K562 (cell line): Measurements from ENCODE around the gene IL10RB. TPM values are rescaled to one million over a fixed set of nuclear protein-coding genes. Genes with fewer than 3 reads are reported as not detected.

Experiments
- ATAC-seq: fragments of 200-7000 bp; cut with Tn5 transposase; 3 replicates; pipeline ENCODE4 v1.9.1; 2020; ENCODE audit warnings: moderate library complexity
- BruUV-seq: library from RNA; stranded (reverse); fragments of 400-500 nt; replicated peaks from 2 replicates; lab custom pipeline; 2021; lab: Mats Ljungman, UMichigan
- CTCF ChIA-PET: fragments of 300-600 bp; formaldehyde crosslinking; extraction: SDS; loops from one replicate; lab custom pipeline; 2021; ENCODE audit warnings: low intra/inter-chr PET ratio; lab: Yijun Ruan, JAX
- POLR2A ChIA-PET: fragments of 300-600, 350-650 bp; sonication (Branson Sonifier 250); formaldehyde crosslinking; extraction: SDS; loops from one replicate; lab custom pipeline; 2021; ENCODE audit warnings: antibody characterized with exemption, inconsistent platforms; lab: Yijun Ruan, JAX
- DNase-seq, 4 experiments: peaks; one replicate each; pipeline versions ENCODE4 v3.0.0 to v3.0.0-alpha.2; 2011 to 2018; ENCODE audit warnings: low spot score in 3 of 4, mixed read lengths in 3 of 4; ENCODE audit errors: extremely low read depth in 1 of 4
- FAIRE-seq: peaks from 2 replicates; lab custom pipeline; 2011; peaks lifted over from hg19 to GRCh38; lab: Jason Lieb, UNC
- H2AFZ ChIP-seq: 2 replicates; pipeline ENCODE4 v1.6.0; 2011; ENCODE audit warnings: low read depth, low read length, control low read depth, inconsistent platforms
- H3K27ac ChIP-seq: fragments of 200-600 bp; 3 replicates; pipeline ENCODE4 v1.8.0; 2011; ENCODE audit warnings: low read depth, mild to moderate bottlenecking, control low read depth, inconsistent platforms, low read length, moderate library complexity, mixed read lengths; ENCODE audit errors: extremely low read depth
- H3K27me3 ChIP-seq, 2 experiments: fragments of 300-600 bp in 1 of 2; 2 replicates in 1 of 2; 3 replicates in 1 of 2; pipeline versions ENCODE4 v1.6.0 to v1.8.0; 2011; ENCODE audit warnings: inconsistent platforms in 2 of 2, low read length in 2 of 2, mild to moderate bottlenecking in 1 of 2, mixed read lengths in 1 of 2, moderate library complexity in 1 of 2; ENCODE audit not compliant: control insufficient read depth in 2 of 2, insufficient read depth in 2 of 2
- H3K36me3 ChIP-seq: fragments of 300-600 bp; 3 replicates; pipeline ENCODE4 v1.8.0; 2011; ENCODE audit warnings: mild to moderate bottlenecking, low read length, inconsistent platforms; ENCODE audit not compliant: control insufficient read depth, insufficient read depth
- H3K4me1 ChIP-seq, 2 experiments: fragments of 200-600 bp in 1 of 2; replicated peaks in 1 of 2; 2 replicates in 1 of 2; 3 replicates in 1 of 2; pipeline versions ENCODE4 v1.5.1 to v1.8.0; 2011; ENCODE audit warnings: inconsistent platforms in 2 of 2, low read length in 2 of 2, mild to moderate bottlenecking in 1 of 2, mixed read lengths in 1 of 2, moderate library complexity in 1 of 2; ENCODE audit not compliant: control insufficient read depth in 2 of 2, insufficient read depth in 2 of 2
- H3K4me2 ChIP-seq: 2 replicates; pipeline ENCODE4 v1.6.1; 2011; ENCODE audit warnings: low read length, control low read depth, inconsistent platforms, mixed read lengths; ENCODE audit not compliant: insufficient read depth
- H3K4me3 ChIP-seq: fragments of 200-600 bp; sonication (generic), shearing (Covaris generic); 2 replicates; pipeline ENCODE4 v1.5.1; 2016; ENCODE audit warnings: control low read depth, inconsistent platforms
- H3K79me2 ChIP-seq: fragments of 200-600 bp; 3 replicates; pipeline ENCODE4 v1.8.0; 2011; ENCODE audit warnings: low read length, inconsistent platforms; ENCODE audit not compliant: control insufficient read depth, insufficient read depth
- H3K9ac ChIP-seq, 2 experiments: 2 replicates each; pipeline versions ENCODE4 v1.6.0 to v1.6.1; 2011; ENCODE audit warnings: low read depth in 2 of 2, low read length in 2 of 2, control low read depth in 1 of 2, inconsistent platforms in 1 of 2, mild to moderate bottlenecking in 1 of 2, mixed read lengths in 1 of 2; ENCODE audit not compliant: insufficient read depth in 1 of 2
- H3K9me1 ChIP-seq: one replicate; pipeline ENCODE4 v1.6.0; 2011; ENCODE audit warnings: inconsistent platforms, mild to moderate bottlenecking, low read length, moderate library complexity; ENCODE audit not compliant: control insufficient read depth, insufficient read depth
- H3K9me3 ChIP-seq: replicated peaks from 2 replicates; pipeline ENCODE4 v1.5.1; 2011; ENCODE audit warnings: low read depth, low read length, inconsistent platforms; ENCODE audit not compliant: control insufficient read depth, insufficient read depth
- H4K20me1 ChIP-seq: replicated peaks from 2 replicates; pipeline ENCODE4 v1.6.1; 2011; ENCODE audit warnings: low read length, inconsistent platforms, mixed read lengths; ENCODE audit not compliant: control insufficient read depth, insufficient read depth
- ATF7 ChIP-seq: fragments of 450-650 bp; IDR thresholded peaks from 2 replicates; pipeline ENCODE4 v1.7.1; 2014; ENCODE audit warnings: mild to moderate bottlenecking, moderate library complexity
- BACH1 ChIP-seq: fragments of 200-800 bp; sonication (Bioruptor generic); IDR thresholded peaks from 2 replicates; pipeline ENCODE4 v1.6.1; 2016; ENCODE audit warnings: missing genetic modification characterization, missing compliant biosample characterization
- BCL6 ChIP-seq: fragments of 250-450 bp; sonication (Bioruptor Pico); IDR thresholded peaks from 2 replicates; pipeline ENCODE4 v1.4.0; 2020
- CBFA2T3 ChIP-seq: fragments of 450-650 bp; IDR thresholded peaks from 2 replicates; pipeline ENCODE4 v1.6.1; 2017
- CHD4 ChIP-seq: fragments of 200-600 bp; sonication (generic); IDR thresholded peaks from 3 replicates; pipeline ENCODE4 v1.6.1; 2012; ENCODE audit warnings: low read depth, mild to moderate bottlenecking, mixed read lengths, low read length, inconsistent platforms; ENCODE audit not compliant: insufficient read depth, insufficient replicate concordance, poor library complexity, severe bottlenecking
- DDX20 ChIP-seq: fragments of 450-650 bp; IDR thresholded peaks from 2 replicates; pipeline ENCODE4 v1.6.1; 2016; ENCODE audit warnings: missing genetic modification characterization, low read depth, mild to moderate bottlenecking, missing compliant biosample characterization, moderate library complexity
- DPF2 ChIP-seq: fragments of 450-650 bp; IDR thresholded peaks from 2 replicates; pipeline ENCODE4 v1.6.1; 2016
- EHMT2 ChIP-seq: fragments of 450-650 bp; IDR thresholded peaks from 2 replicates; pipeline ENCODE4 v1.6.1; 2018; ENCODE audit warnings: antibody characterized with exemption
- ETS2 ChIP-seq: IDR thresholded peaks from 2 replicates; pipeline ENCODE4 v1.6.1; 2016; ENCODE audit warnings: borderline replicate concordance, missing genetic modification characterization, mild to moderate bottlenecking, moderate library complexity, missing compliant biosample characterization; ENCODE audit not compliant: poor library complexity, severe bottlenecking
- GATA2 ChIP-seq: sonication (generic); formaldehyde crosslinking; IDR thresholded peaks from 2 replicates; pipeline ENCODE4 v1.4.0; 2020; ENCODE audit warnings: mild to moderate bottlenecking, missing genetic modification reagents
- HSF4 ChIP-seq: fragments of 250-450 bp; sonication (Bioruptor Pico); IDR thresholded peaks from 2 replicates; pipeline ENCODE4 v2.1.2; 2022; ENCODE audit warnings: mild to moderate bottlenecking, moderate library complexity, borderline replicate concordance
- RBM15 ChIP-seq: fragments of 200-400 bp; formaldehyde crosslinking; IDR thresholded peaks from 2 replicates; pipeline ENCODE4 v1.6.1; 2018; ENCODE audit warnings: mild to moderate bottlenecking, low read length, moderate library complexity; ENCODE audit not compliant: insufficient read depth
- SOX6 ChIP-seq: fragments of 450-650 bp; IDR thresholded peaks from 2 replicates; pipeline ENCODE4 v1.6.1; 2014; ENCODE audit warnings: mild to moderate bottlenecking
- SRSF7 ChIP-seq: fragments of 200-400 bp; formaldehyde crosslinking; optimal IDR thresholded peaks from 2 replicates; pipeline ENCODE3; 2017; ENCODE audit warnings: mild to moderate bottlenecking, low read depth, low read length
- SRSF9 ChIP-seq: fragments of 200-400 bp; formaldehyde crosslinking; IDR thresholded peaks from 2 replicates; pipeline ENCODE4 v1.6.1; 2017; ENCODE audit warnings: low read depth, low read length, borderline replicate concordance
- STAG1 ChIP-seq: sonication (generic); formaldehyde crosslinking; IDR thresholded peaks from 2 replicates; pipeline ENCODE4 v1.5.0; 2020; ENCODE audit warnings: missing genetic modification reagents, borderline replicate concordance
- TAF7 ChIP-seq: fragments of 450-650 bp; IDR thresholded peaks from 2 replicates; pipeline ENCODE4 v1.6.1; 2016; ENCODE audit warnings: missing genetic modification characterization, missing compliant biosample characterization
- TRIM24 ChIP-seq, 2 experiments: fragments of 450-650 bp; IDR thresholded peaks; 2 replicates each; pipeline ENCODE4 v1.6.1; 2016
- TRIM28 ChIP-seq: fragments of 450-650 bp; IDR thresholded peaks from 2 replicates; pipeline ENCODE4 v1.6.1; 2017
- ZNF24 ChIP-seq: fragments of 450-650 bp; IDR thresholded peaks from 2 replicates; pipeline ENCODE4 v1.6.1; 2016
- ZNF3 ChIP-seq: fragments of 250-450 bp; sonication (Bioruptor Pico); IDR thresholded peaks from 2 replicates; pipeline ENCODE4 v1.5.0; 2021; ENCODE audit warnings: mild to moderate bottlenecking, moderate library complexity
- ZNF507 ChIP-seq: conservative IDR thresholded peaks from 2 replicates; pipeline ENCODE4 v1.6.1; 2017; ENCODE audit warnings: missing genetic modification characterization, missing compliant biosample characterization
- ZNF717 ChIP-seq: fragments of 250-450 bp; sonication (Bioruptor Pico); IDR thresholded peaks from 2 replicates; pipeline ENCODE4 v1.5.0; 2021
- WGBS: fragments of 100-300 bp; shearing (Covaris generic); methylation state at CpG from one replicate; pipeline ENCODE4 v1.1.6; 2016; ENCODE audit warnings: low coverage, mixed read lengths; ENCODE audit not compliant: insufficient coverage; ENCODE audit errors: missing lambda C conversion rate; 5-methylcytosine and 5-hydroxymethylcytosine counted together
- in situ Hi-C: fragments of 300-500 bp; cut with MboI; formaldehyde crosslinking; loops from 4 replicates; pipeline ENCODE4 v1.15.0; 2018; ENCODE audit warnings: inconsistent platforms, mixed read lengths
- intact Hi-C: fragments of 100-400 bp; cut with micrococcal nuclease; formaldehyde crosslinking; loops from 2 replicates; pipeline ENCODE4 v1.14.2; 2022
- polyA plus RNA-seq, 8 experiments: library from polyadenylated mRNA; depleted of rRNA in 4 of 8; stranded (reverse) in 5 of 8; unstranded in 3 of 8; fragments of >200 nt; fragmentation: Nextera tagmentation in 2 of 8; fragmentation: Illumina TruSeq in 1 of 8; extraction: Ambion mirVana in 2 of 8; extraction: Trizol in 1 of 8; gene quantifications; 2 replicates each; pipeline versions ENCODE4 v1.2.1 to v1.2.3, GENCODE V29; 2011 to 2014; ENCODE audit warnings: inconsistent platforms in 1 of 8, missing spikeins in 1 of 8
- total RNA-seq, 7 experiments: library from RNA; depleted of rRNA in 6 of 7; stranded (reverse); fragments of >200 nt in 6 of 7; fragmentation: Illumina TruSeq in 2 of 7; extraction: Trizol in 2 of 7; gene quantifications; 2 replicates each; pipeline versions ENCODE4 v1.2.1 to v1.2.3, GENCODE V29; 2011 to 2021; ENCODE audit warnings: low replicate concordance in 1 of 7
- TF ChIP-seq, protein P1 (sequence below): fragments of 450-650 bp; IDR thresholded peaks from 2 replicates; pipeline ENCODE4 v1.6.1; 2014; ENCODE audit warnings: low read depth, mild to moderate bottlenecking, moderate library complexity, borderline replicate concordance

Gene IL10RB
- total and polyA plus RNA-seq, 9 of the 15 experiments (the other 6 are each of a cell fraction or from before 2014, with no cell fraction given): 10.9 to 33.8 (median 23.0) TPM

DNA sequence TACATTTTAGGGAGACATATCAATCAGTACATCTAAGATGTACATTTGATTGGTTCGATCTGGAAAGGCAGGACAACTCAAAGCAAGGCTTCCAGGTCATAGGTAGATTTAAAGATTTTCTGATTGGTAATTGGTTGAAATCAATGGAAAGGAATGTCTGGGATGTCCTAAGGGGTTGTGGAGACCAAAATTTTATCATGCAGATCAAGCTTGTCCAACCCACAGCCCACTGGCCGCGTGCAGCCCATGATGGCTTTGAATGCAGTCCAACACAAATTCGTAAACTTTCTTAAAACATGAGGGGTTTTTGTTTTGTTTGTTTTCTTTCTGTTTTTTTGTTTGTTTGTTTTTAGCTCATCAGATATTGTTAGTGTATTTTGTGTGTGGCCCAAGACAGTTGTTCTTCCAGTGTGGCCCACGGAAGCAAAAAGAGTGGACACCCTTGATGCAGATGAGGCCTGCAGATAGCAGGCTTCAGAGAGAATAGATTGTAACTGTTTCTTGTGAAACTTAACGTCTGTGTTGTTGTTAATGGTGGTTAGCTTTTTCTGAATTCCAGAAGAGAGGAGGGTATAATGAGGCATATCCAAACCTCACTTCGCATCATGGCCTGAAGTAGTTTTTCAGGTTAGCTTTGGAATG lies 61.7 kb downstream of the IL10RB start (continued):
- TF ChIP-seq, protein P1, sequence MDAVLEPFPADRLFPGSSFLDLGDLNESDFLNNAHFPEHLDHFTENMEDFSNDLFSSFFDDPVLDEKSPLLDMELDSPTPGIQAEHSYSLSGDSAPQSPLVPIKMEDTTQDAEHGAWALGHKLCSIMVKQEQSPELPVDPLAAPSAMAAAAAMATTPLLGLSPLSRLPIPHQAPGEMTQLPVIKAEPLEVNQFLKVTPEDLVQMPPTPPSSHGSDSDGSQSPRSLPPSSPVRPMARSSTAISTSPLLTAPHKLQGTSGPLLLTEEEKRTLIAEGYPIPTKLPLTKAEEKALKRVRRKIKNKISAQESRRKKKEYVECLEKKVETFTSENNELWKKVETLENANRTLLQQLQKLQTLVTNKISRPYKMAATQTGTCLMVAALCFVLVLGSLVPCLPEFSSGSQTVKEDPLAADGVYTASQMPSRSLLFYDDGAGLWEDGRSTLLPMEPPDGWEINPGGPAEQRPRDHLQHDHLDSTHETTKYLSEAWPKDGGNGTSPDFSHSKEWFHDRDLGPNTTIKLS: 0 out of 2 replicates have a peak, but pooled peaks have one; percentile 27
- TF ChIP-seq EHMT2 (0 out of 2 replicates have a peak, but pooled peaks have one; percentile 10), TAF7 (tag) (no peak), ZNF507 (tag) (no peak), BCL6 (CRISPR knock-in tag) (no peak), STAG1 (CRISPR knock-in tag) (no peak), TRIM24 (IDR thresholded peaks at IDR 0.05) (no peak), ATF7 (no peak), ZNF3 (no peak), HSF4 (CRISPR knock-in tag) (no peak), GATA2 (peak; percentile 29; the same call in 1 of the 2 replicates)

DNA sequence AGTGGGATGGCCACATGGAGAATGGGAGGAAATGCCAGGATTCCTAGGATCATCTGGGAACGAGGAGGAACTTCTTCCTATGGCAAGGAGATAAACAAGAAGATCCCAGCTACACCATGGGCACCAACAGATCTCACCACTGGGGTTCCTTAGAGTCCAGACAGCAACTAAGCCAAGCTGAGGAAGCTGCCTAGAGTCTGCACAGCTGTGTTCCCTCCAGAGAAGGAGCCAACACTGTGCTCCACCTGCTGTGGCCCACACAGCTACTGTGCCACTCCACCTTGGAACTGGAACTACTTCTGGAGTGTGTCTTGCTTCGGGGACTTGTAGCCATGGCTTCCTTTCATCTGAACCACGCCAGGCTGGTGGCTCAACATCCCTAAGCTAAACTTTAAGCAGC lies 64.6 kb downstream of the IL10RB start:
- H4K20me1 ChIP-seq: no peaks in the 10 kb centered on the region
- FAIRE-seq (no peak), ATAC-seq (peak; percentile 40), DNase-seq (no peak)
- BruUV-seq: no TSS peak
- H3K9ac ChIP-seq: no peak overlapping the region
- no peaks in the 10 kb centered on the region for H3K27me3 ChIP-seq
- WGBS: 92% methylated on average over 3 of the region's 3 CpGs
- CTCF ChIA-PET: no interaction called here
- no peak overlapping the region for H3K4me3 ChIP-seq
- H3K36me3 ChIP-seq: peaks cover 27% of the 10 kb centered on the region; the same call in 2 of the 3 replicates
- no peak overlapping the region; the same call in 2 of the 3 replicates for H3K27ac ChIP-seq
- H3K4me2 ChIP-seq: no peak overlapping the region
- peaks cover 76% of the 10 kb centered on the region for H3K79me2 ChIP-seq
- POLR2A ChIA-PET: interaction anchor here (0.6 kb wide), 2 partner anchors 19 to 214 kb away, joined by 3 read pairs; no protein-coding TSS in a partner anchor
- peaks cover 9% of the 10 kb centered on the region; the same call in 1 of the 2 replicates for H3K9me3 ChIP-seq
- intact Hi-C loops: no loop called here
- peaks cover 4 to 39% of the 10 kb centered on the region in 2 experiments; a peak in 4 of 5 replicates for H3K4me1 ChIP-seq
- no peaks in the 10 kb centered on the region for H3K9me1 ChIP-seq
- in situ Hi-C loops: no loop called here
- no peak overlapping the region for H2AFZ ChIP-seq
- no peak for TF ChIP-seq CHD4
- no peak for TF ChIP-seq SRSF7
- no peak for TF ChIP-seq ZNF24
- TF ChIP-seq TRIM28: no peak
- TF ChIP-seq ZNF717 (CRISPR knock-in tag): no peak
- no peak for TF ChIP-seq BACH1
- no peak for TF ChIP-seq CBFA2T3
- TF ChIP-seq ETS2 (tag): no peak
- no peak for TF ChIP-seq DPF2
- TF ChIP-seq SRSF9: no peak
- no peak for TF ChIP-seq RBM15
- no peak for TF ChIP-seq DDX20 (tag)
- no peak for TF ChIP-seq SOX6
